GM23248 (cell line): ENCODE data around the gene HSD17B12.

Experiments
- EZH2 ChIP-seq: fragments of 200-600 bp; sonication (generic); IDR thresholded peaks from 2 replicates; pipeline ENCODE4 v1.6.1; 2018; ENCODE audit warnings: antibody characterized with exemption, mild to moderate bottlenecking; ENCODE audit not compliant: insufficient read depth, poor library complexity, severe bottlenecking
- EZH2phosphoT487 ChIP-seq: fragments of 200-600 bp; sonication (generic); IDR thresholded peaks from 2 replicates; pipeline ENCODE4 v1.6.1; 2018; ENCODE audit warnings: antibody characterized with exemption, moderate library complexity, mild to moderate bottlenecking, low read depth; ENCODE audit not compliant: insufficient read depth

- TF ChIP-seq EZH2: no peak
- no peak for TF ChIP-seq EZH2phosphoT487
These were observed 200.2 kb downstream of the HSD17B12 start, which contains the start of gene ALKBH3 for GRCh38 chr11:43880640-43881159.
